Measurements from ENCODE around the gene AMOTL2.

GRCh38 chr3:134406331-134407238, 32.3 kb upstream of the AMOTL2 start:
- TF ChIP-seq CTCF (IDR thresholded peaks at IDR 0.05; ENCODE audit: extremely low read depth in 1 of 2, insufficient read depth in 1 of 2, low read depth in 1 of 2, low read length in 2 of 2), result no peak
- TF ChIP-seq EZH2 (IDR thresholded peaks at IDR 0.05; ENCODE audit: borderline replicate concordance, low read depth, low read length, severe bottlenecking), result no peak
- TF ChIP-seq, protein P1, sequence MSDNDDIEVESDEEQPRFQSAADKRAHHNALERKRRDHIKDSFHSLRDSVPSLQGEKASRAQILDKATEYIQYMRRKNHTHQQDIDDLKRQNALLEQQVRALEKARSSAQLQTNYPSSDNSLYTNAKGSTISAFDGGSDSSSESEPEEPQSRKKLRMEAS (IDR thresholded peaks at IDR 0.05; ENCODE audit: insufficient read depth, insufficient read length), result no peak
- TF ChIP-seq POLR2A (IDR thresholded peaks at IDR 0.05; ENCODE audit: low read depth, low read length), result no peak
- TF ChIP-seq POLR2AphosphoS5 (IDR thresholded peaks at IDR 0.05; ENCODE audit: insufficient read depth, low read depth, low read length), result no peak
- TF ChIP-seq JUN (IDR thresholded peaks at IDR 0.05; ENCODE audit: borderline replicate concordance, insufficient read depth, insufficient read length, low read depth), result no peak
- no peak for TF ChIP-seq GATA2 (IDR thresholded peaks at IDR 0.05; ENCODE audit: insufficient read depth, insufficient read length, low read depth, low read length)

All from endothelial cell of umbilical vein (primary cell).